A549 (cell line): ENCODE data around the gene E4F1. TPM values are rescaled to one million over a fixed set of nuclear protein-coding genes. Genes with fewer than 3 reads are reported as not detected.
A peak's percentile ranks its signal among the peaks of the same experiment; 100 is the strongest.

Source experiments
- ATAC-seq, 2 experiments: fragments of 200-7000 bp in 1 of 2; fragments of >200 bp in 1 of 2; cut with Nextera tagmentation in 1 of 2; cut with Tn5 transposase in 1 of 2; 3 replicates each; pipeline versions ENCODE4 v1.8.0 to v1.9.1; 2018 to 2020; ENCODE audit warnings: mild to moderate bottlenecking in 1 of 2, moderate library complexity in 1 of 2
- CTCF ChIA-PET: fragments of 300-600 bp; sonication (Branson Sonifier 250); formaldehyde crosslinking; extraction: SDS; loops from one replicate; lab custom pipeline; 2021; ENCODE audit warnings: antibody characterized with exemption, inconsistent platforms; lab: Yijun Ruan, JAX
- POLR2A ChIA-PET: fragments of 350-600 bp; formaldehyde crosslinking; extraction: SDS; loops from one replicate; lab custom pipeline; 2021; ENCODE audit warnings: antibody characterized with exemption, inconsistent platforms; lab: Yijun Ruan, JAX
- DNase-seq, 2 experiments: peaks; one replicate each; pipeline versions ENCODE4 v3.0.0 to v3.0.0-alpha.2; 2011 to 2016; ENCODE audit warnings: low read depth in 1 of 2, low spot score in 1 of 2
- FAIRE-seq: peaks from 2 replicates; lab custom pipeline; 2011; peaks lifted over from hg19 to GRCh38; lab: Jason Lieb, UNC
- H3K27ac ChIP-seq, 2 experiments: fragments of >200 bp; sonication (Bioruptor Twin); formaldehyde crosslinking; 3 replicates each; pipeline ENCODE4 v1.5.1; 2016 to 2017
- H3K4me1 ChIP-seq: fragments of >200 bp; sonication (Bioruptor Twin); formaldehyde crosslinking; 3 replicates; pipeline ENCODE4 v1.6.1; 2016
- H3K4me2 ChIP-seq: fragments of >200 bp; sonication (Bioruptor Twin); formaldehyde crosslinking; 3 replicates; pipeline ENCODE4 v1.6.1; 2016
- H3K4me3 ChIP-seq: fragments of >200 bp; sonication (Bioruptor Twin); formaldehyde crosslinking; 3 replicates; pipeline ENCODE4 v1.5.1; 2016
- H3K9me3 ChIP-seq: fragments of >200 bp; sonication (Bioruptor Twin); formaldehyde crosslinking; 3 replicates; pipeline ENCODE4 v1.6.1; 2016
- BHLHE40 ChIP-seq: IDR thresholded peaks from 2 replicates; pipeline ENCODE4 v1.6.1; 2012; ENCODE audit warnings: low read depth, low read length, inconsistent platforms
- E2F6 ChIP-seq: IDR thresholded peaks from 2 replicates; pipeline ENCODE4 v1.6.1; 2012; ENCODE audit warnings: low read depth, borderline replicate concordance
- FOXS1 ChIP-seq: fragments of 250-450 bp; sonication (Bioruptor Pico); IDR thresholded peaks from 2 replicates; pipeline ENCODE4 v1.5.0; 2020; ENCODE audit warnings: mild to moderate bottlenecking, moderate library complexity
- GATA3 ChIP-seq: IDR thresholded peaks from 2 replicates; pipeline ENCODE4 v1.6.1; 2012; ENCODE audit warnings: borderline replicate concordance
- HEYL ChIP-seq: fragments of 250-450 bp; sonication (Bioruptor Pico); IDR thresholded peaks from 2 replicates; pipeline ENCODE4 v1.8.0; 2021; ENCODE audit warnings: mild to moderate bottlenecking, moderate library complexity
- HOXB5 ChIP-seq: fragments of 250-450 bp; sonication (Bioruptor Pico); IDR thresholded peaks from 2 replicates; pipeline ENCODE4 v1.5.0; 2020; ENCODE audit warnings: mild to moderate bottlenecking, moderate library complexity
- KDM1A ChIP-seq: fragments of 200-600 bp; sonication (generic); IDR thresholded peaks from 2 replicates; pipeline ENCODE4 v1.6.1; 2016; ENCODE audit warnings: low read depth, mild to moderate bottlenecking
- KDM5A ChIP-seq: fragments of 200-600 bp; sonication (generic); IDR thresholded peaks from 2 replicates; pipeline ENCODE4 v1.6.1; 2016; ENCODE audit warnings: antibody characterized with exemption, mild to moderate bottlenecking
- MAX ChIP-seq: IDR thresholded peaks from 2 replicates; pipeline ENCODE4 v1.6.1; 2012
- NPAS2 ChIP-seq: fragments of 250-450 bp; sonication (Bioruptor Pico); IDR thresholded peaks from 2 replicates; pipeline ENCODE4 v1.8.0; 2022; ENCODE audit warnings: mild to moderate bottlenecking, moderate library complexity, borderline replicate concordance
- NR3C1 ChIP-seq: fragments of >200 bp; sonication (Bioruptor Twin); formaldehyde crosslinking; IDR thresholded peaks from 3 replicates; pipeline ENCODE4 v1.6.1; 2017
- POLR2AphosphoS2 ChIP-seq: conservative IDR thresholded peaks from 2 replicates; pipeline ENCODE4 v1.6.1; 2012; ENCODE audit warnings: low read length, improper control_type of control experiment, inconsistent platforms
- RARB ChIP-seq: fragments of 250-450 bp; sonication (Bioruptor Pico); IDR thresholded peaks from 2 replicates; pipeline ENCODE4 v1.8.0; 2021; ENCODE audit warnings: mild to moderate bottlenecking, moderate library complexity
- RCOR1 ChIP-seq: fragments of 150-350 bp; IDR thresholded peaks from 2 replicates; pipeline ENCODE4 v1.6.1; 2014; ENCODE audit warnings: antibody characterized with exemption, low read length, low read depth
- REST ChIP-seq: fragments of 200-600 bp; sonication (generic); IDR thresholded peaks from 2 replicates; pipeline ENCODE4 v1.6.1; 2016; ENCODE audit warnings: antibody characterized with exemption, mild to moderate bottlenecking, moderate library complexity
- RFX5 ChIP-seq: fragments of 450-650 bp; IDR thresholded peaks from 2 replicates; pipeline ENCODE4 v1.7.1; 2014; ENCODE audit warnings: antibody characterized with exemption, mild to moderate bottlenecking, moderate library complexity
- RNF2 ChIP-seq: fragments of 200-600 bp; sonication (generic); IDR thresholded peaks from 2 replicates; pipeline ENCODE4 v1.6.1; 2016; ENCODE audit warnings: low read depth, mild to moderate bottlenecking, antibody characterized with exemption, moderate library complexity, borderline replicate concordance
- TFCP2L1 ChIP-seq: fragments of 250-450 bp; sonication (Bioruptor Pico); IDR thresholded peaks from 2 replicates; pipeline ENCODE4 v1.5.0; 2021; ENCODE audit warnings: mild to moderate bottlenecking
- ZC3H11A ChIP-seq: fragments of 450-650 bp; IDR thresholded peaks from 2 replicates; pipeline ENCODE4 v1.6.1; 2014; ENCODE audit warnings: antibody characterized with exemption, mild to moderate bottlenecking
- ZNF302 ChIP-seq: fragments of 250-450 bp; sonication (Bioruptor Pico); IDR thresholded peaks from 2 replicates; pipeline ENCODE4 v1.9.0; 2021; ENCODE audit warnings: inconsistent platforms, mild to moderate bottlenecking, moderate library complexity
- ZSCAN20 ChIP-seq: fragments of 250-450 bp; sonication (Bioruptor Pico); IDR thresholded peaks from 2 replicates; pipeline ENCODE4 v1.8.0; 2022; ENCODE audit warnings: mild to moderate bottlenecking, moderate library complexity
- WGBS: methylation state at CpG from one replicate; pipeline ENCODE4 v1.1.6; 2017; ENCODE audit errors: missing lambda C conversion rate; 5-methylcytosine and 5-hydroxymethylcytosine counted together
- polyA plus RNA-seq, 4 experiments: library from polyadenylated mRNA; depleted of rRNA in 3 of 4; stranded (reverse); fragments of >200 nt; fragmentation: RNase III in 1 of 4; extraction: RNeasy Plus Mini Kit Qiagen cat#74134 plus additional on column Dnase treatment in 1 of 4; gene quantifications; 2 replicates in 3 of 4; 3 replicates in 1 of 4; pipeline ENCODE4 v1.2.3, GENCODE V29; 2011 to 2017
- TF ChIP-seq, protein P1 (sequence below): fragments of >200 bp; sonication (Bioruptor Twin); formaldehyde crosslinking; IDR thresholded peaks from 2 replicates; pipeline ENCODE4 v1.6.1; 2016
- TF ChIP-seq, protein P2 (sequence below): fragments of >200 bp; sonication (Bioruptor Twin); formaldehyde crosslinking; IDR thresholded peaks from 3 replicates; pipeline ENCODE4 v1.5.1; 2016

The E4F1 gene
- polyA plus RNA-seq, 2 of the 4 experiments (the other 2 are of a cell fraction) = 10.4 to 23.3 TPM

- no peaks in the 10 kb centered on the region for H3K4me1 ChIP-seq
- 90% methylated on average over 22 of the region's 24 CpGs for WGBS
- FAIRE-seq (no peak), DNase-seq (no peak), ATAC-seq (no peak)
- H3K4me3 ChIP-seq = no peak overlapping the region
- no peak overlapping the region for H3K27ac ChIP-seq
- no peak overlapping the region for H3K4me2 ChIP-seq
- TF ChIP-seq ZC3H11A (no peak), REST (peak; percentile 54; the same call in 1 of the 2 replicates), BHLHE40 (no peak), TFCP2L1 (CRISPR knock-in tag) (no peak), FOXS1 (no peak), NPAS2 (no peak)
- ChIA-PET POLR2A (no interaction called here), CTCF (interaction anchor here (0.7 to 1.9 kb wide), 3 partner anchors 10 to 145 kb away, joined by 3 to 4 read pairs (median 4); partner anchors contain the start of gene ABCA3)
- H3K9me3 ChIP-seq = no peaks in the 10 kb centered on the region
Observed at GRCh38 chr16:2280981-2281542, 57.7 kb downstream of the E4F1 start.

- no peaks in the 10 kb centered on the region for H3K4me1 ChIP-seq
- no peaks in the 10 kb centered on the region for H3K9me3 ChIP-seq
- FAIRE-seq = no peak
- H3K4me2 ChIP-seq = no peak overlapping the region
- WGBS = 54% methylated on average over 4 of the region's 5 CpGs
- ChIA-PET POLR2A (no interaction called here), CTCF (interaction anchor here (1.1 to 1.2 kb wide), 2 partner anchors 9 to 192 kb away, joined by 4 read pairs; partner anchors contain the start of gene TBC1D24)
- ATAC-seq = no peak
- no peak for DNase-seq
- no peak for TF ChIP-seq KDM1A
- TF ChIP-seq GATA3 = no peak
- TF ChIP-seq HOXB5 = no peak
- H3K27ac ChIP-seq = no peak overlapping the region
- H3K4me3 ChIP-seq = no peak overlapping the region
Observed at GRCh38 chr16:2282262-2282661, 58.9 kb downstream of the E4F1 start.

- ChIA-PET CTCF (no interaction called here), POLR2A (no interaction called here)
- no peaks in the 10 kb centered on the region for H3K9me3 ChIP-seq
- DNase-seq (no peak), ATAC-seq (no peak), FAIRE-seq (no peak)
- no peak overlapping the region for H3K27ac ChIP-seq
- no peaks in the 10 kb centered on the region for H3K4me1 ChIP-seq
- H3K4me2 ChIP-seq = no peak overlapping the region
- 87% methylated on average over 10 of the region's 26 CpGs for WGBS
- H3K4me3 ChIP-seq = no peak overlapping the region
- TF ChIP-seq FOXS1 (no peak), RNF2 (no peak), RCOR1 (no peak), NR3C1 (no peak)
Observed at GRCh38 chr16:2282866-2283555, 59.6 kb downstream of the E4F1 start.

DNA sequence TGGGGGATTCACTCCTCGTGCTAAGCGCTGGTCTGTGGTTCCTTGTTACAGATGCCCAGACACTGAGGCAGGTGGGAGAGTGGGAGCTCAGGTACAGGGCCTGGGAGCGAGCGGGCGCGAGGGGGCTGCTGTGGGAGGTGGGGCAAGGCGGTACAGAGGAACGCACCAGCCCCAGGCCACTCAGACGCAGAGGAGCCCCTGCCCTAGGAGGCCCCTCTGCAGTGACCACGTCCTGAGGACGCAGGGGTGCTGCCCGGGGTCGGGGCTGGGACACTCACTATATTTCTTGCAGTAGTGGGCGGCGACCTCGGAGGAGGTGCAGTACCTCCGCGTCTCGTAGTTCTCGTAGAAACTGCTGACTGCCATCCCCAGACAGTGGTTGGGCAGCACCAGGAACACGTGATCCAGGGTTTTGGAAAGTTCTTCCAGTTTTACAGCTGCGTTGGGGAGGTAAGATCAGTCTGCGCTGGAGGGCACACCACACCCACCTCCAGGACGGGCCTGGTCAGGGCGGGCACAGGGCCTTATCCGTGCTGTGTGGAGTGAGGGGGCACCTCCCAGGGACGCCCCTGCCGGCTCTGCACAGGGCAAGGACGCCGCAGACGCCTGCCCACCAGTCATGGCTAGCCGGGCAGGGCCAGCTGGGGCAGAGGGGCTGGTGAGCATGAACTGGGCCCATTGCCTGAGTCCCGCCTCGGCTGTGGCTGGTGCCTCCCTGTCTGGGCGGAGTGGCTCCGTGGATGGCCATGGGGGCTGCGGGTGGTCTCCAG lies 60.8 kb downstream of the E4F1 start:
- ChIA-PET POLR2A (no interaction called here), CTCF (no interaction called here)
- DNase-seq (no peak), ATAC-seq (no peak), FAIRE-seq (no peak)
- Histone ChIP-seq H3K4me3 (no peak overlapping the region), H3K4me2 (no peak overlapping the region), H3K4me1 (no peaks in the 10 kb centered on the region), H3K9me3 (no peaks in the 10 kb centered on the region), H3K27ac (no peak overlapping the region)
- 90% methylated on average over 27 of the region's 37 CpGs for WGBS
- TF ChIP-seq RNF2 = no peak
- TF ChIP-seq, protein P1, sequence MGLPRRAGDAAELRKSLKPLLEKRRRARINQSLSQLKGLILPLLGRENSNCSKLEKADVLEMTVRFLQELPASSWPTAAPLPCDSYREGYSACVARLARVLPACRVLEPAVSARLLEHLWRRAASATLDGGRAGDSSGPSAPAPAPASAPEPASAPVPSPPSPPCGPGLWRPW = no peak
- no peak for TF ChIP-seq RCOR1
- TF ChIP-seq KDM5A = no peak
- TF ChIP-seq HEYL = no peak
- no peak for TF ChIP-seq POLR2AphosphoS2
- TF ChIP-seq ZNF302 (CRISPR knock-in tag) = no peak
- no peak for TF ChIP-seq RFX5
- TF ChIP-seq ZC3H11A = no peak
- TF ChIP-seq E2F6 = no peak
- TF ChIP-seq, protein P2, sequence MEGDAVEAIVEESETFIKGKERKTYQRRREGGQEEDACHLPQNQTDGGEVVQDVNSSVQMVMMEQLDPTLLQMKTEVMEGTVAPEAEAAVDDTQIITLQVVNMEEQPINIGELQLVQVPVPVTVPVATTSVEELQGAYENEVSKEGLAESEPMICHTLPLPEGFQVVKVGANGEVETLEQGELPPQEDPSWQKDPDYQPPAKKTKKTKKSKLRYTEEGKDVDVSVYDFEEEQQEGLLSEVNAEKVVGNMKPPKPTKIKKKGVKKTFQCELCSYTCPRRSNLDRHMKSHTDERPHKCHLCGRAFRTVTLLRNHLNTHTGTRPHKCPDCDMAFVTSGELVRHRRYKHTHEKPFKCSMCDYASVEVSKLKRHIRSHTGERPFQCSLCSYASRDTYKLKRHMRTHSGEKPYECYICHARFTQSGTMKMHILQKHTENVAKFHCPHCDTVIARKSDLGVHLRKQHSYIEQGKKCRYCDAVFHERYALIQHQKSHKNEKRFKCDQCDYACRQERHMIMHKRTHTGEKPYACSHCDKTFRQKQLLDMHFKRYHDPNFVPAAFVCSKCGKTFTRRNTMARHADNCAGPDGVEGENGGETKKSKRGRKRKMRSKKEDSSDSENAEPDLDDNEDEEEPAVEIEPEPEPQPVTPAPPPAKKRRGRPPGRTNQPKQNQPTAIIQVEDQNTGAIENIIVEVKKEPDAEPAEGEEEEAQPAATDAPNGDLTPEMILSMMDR = no peak
- TF ChIP-seq MAX = no peak
- no peak for TF ChIP-seq ZSCAN20 (CRISPR knock-in tag)
- TF ChIP-seq RARB (CRISPR knock-in tag) = no peak
